T-helper 1 cell treated with Interleukin-12 subunit alpha and Interleukin-12 subunit beta and Interleukin-4 antibody, amounts not matched to agents 30 μg/mL and 1 μg/mL, for 36 hours (primary cell): ENCODE measurements around the gene BNIP2.

Source experiments
- H3K27ac Mint-ChIP-seq: one replicate; pipeline ENCODE4 v1.8.0; 2021; ENCODE audit warnings: mild to moderate bottlenecking, mixed read lengths
- H3K27me3 Mint-ChIP-seq: one replicate; pipeline ENCODE4 v1.8.0; 2021; ENCODE audit warnings: low read depth, mixed read lengths
- H3K36me3 Mint-ChIP-seq: one replicate; pipeline ENCODE4 v1.8.0; 2021; ENCODE audit warnings: low read depth, mixed read lengths
- H3K4me1 Mint-ChIP-seq: one replicate; pipeline ENCODE4 v1.8.0; 2021; ENCODE audit warnings: low read depth, mixed read lengths
- H3K4me3 Mint-ChIP-seq: one replicate; pipeline ENCODE4 v1.8.0; 2021; ENCODE audit warnings: mild to moderate bottlenecking, moderate library complexity, mixed read lengths
- H3K9me3 Mint-ChIP-seq: one replicate; pipeline ENCODE4 v1.8.0; 2021; ENCODE audit warnings: mixed read lengths

Gene BNIP2

GRCh38 chr15:59688782-59689625, at the start of gene BNIP2:
TSS of gene BNIP2 (minus strand) at chr15:59689320. CDS start at chr15:59682457, 6,863 bp downstream.
- no peaks in the 10 kb centered on the region for H3K9me3 Mint-ChIP-seq
- no peaks in the 10 kb centered on the region for H3K27me3 Mint-ChIP-seq
- H3K36me3 Mint-ChIP-seq: peaks cover 20% of the 10 kb centered on the region
- peak within 1 kb of the TSS; percentile 98 for H3K27ac Mint-ChIP-seq
- peak within 1 kb of the TSS; percentile 91 for H3K4me3 Mint-ChIP-seq
- peaks cover 36% of the 10 kb centered on the region for H3K4me1 Mint-ChIP-seq

GRCh38 chr15:59738676-59739075, 49.6 kb upstream of the BNIP2 start:
- peaks cover 3% of the 10 kb centered on the region for H3K9me3 Mint-ChIP-seq
- no peaks in the 10 kb centered on the region for H3K36me3 Mint-ChIP-seq
- no peak overlapping the region for H3K4me3 Mint-ChIP-seq
- H3K4me1 Mint-ChIP-seq: no peaks in the 10 kb centered on the region
- H3K27ac Mint-ChIP-seq: no peak overlapping the region
- H3K27me3 Mint-ChIP-seq: peaks cover 12% of the 10 kb centered on the region

GRCh38 chr15:59736181-59736580, 47.1 kb upstream of the BNIP2 start:
- H3K36me3 Mint-ChIP-seq: no peaks in the 10 kb centered on the region
- H3K4me3 Mint-ChIP-seq: no peak overlapping the region
- H3K27me3 Mint-ChIP-seq: peaks cover 32% of the 10 kb centered on the region
- no peak overlapping the region for H3K27ac Mint-ChIP-seq
- no peaks in the 10 kb centered on the region for H3K4me1 Mint-ChIP-seq
- H3K9me3 Mint-ChIP-seq: no peaks in the 10 kb centered on the region

- no peaks in the 10 kb centered on the region for H3K36me3 Mint-ChIP-seq
- H3K27me3 Mint-ChIP-seq: peaks cover 17% of the 10 kb centered on the region
- no peak overlapping the region for H3K4me3 Mint-ChIP-seq
- no peaks in the 10 kb centered on the region for H3K9me3 Mint-ChIP-seq
- no peaks in the 10 kb centered on the region for H3K4me1 Mint-ChIP-seq
- H3K27ac Mint-ChIP-seq: no peak overlapping the region
Observed at GRCh38 chr15:59725151-59725486, 36.0 kb upstream of the BNIP2 start.

GRCh38 chr15:59723687-59724346, 34.7 kb upstream of the BNIP2 start:
- H3K27ac Mint-ChIP-seq: no peak overlapping the region
- no peak overlapping the region for H3K4me3 Mint-ChIP-seq
- H3K36me3 Mint-ChIP-seq: no peaks in the 10 kb centered on the region
- peaks cover 9% of the 10 kb centered on the region for H3K27me3 Mint-ChIP-seq
- H3K4me1 Mint-ChIP-seq: no peaks in the 10 kb centered on the region
- H3K9me3 Mint-ChIP-seq: no peaks in the 10 kb centered on the region

GRCh38 chr15:59722476-59722875, 33.4 kb upstream of the BNIP2 start:
- Mint-ChIP-seq H3K4me3 (no peak overlapping the region), H3K4me1 (no peaks in the 10 kb centered on the region), H3K27me3 (peaks cover 4% of the 10 kb centered on the region), H3K27ac (no peak overlapping the region), H3K9me3 (no peaks in the 10 kb centered on the region), H3K36me3 (no peaks in the 10 kb centered on the region)

- Mint-ChIP-seq H3K4me3 (no peak overlapping the region), H3K4me1 (no peaks in the 10 kb centered on the region), H3K27ac (no peak overlapping the region), H3K9me3 (no peaks in the 10 kb centered on the region), H3K36me3 (no peaks in the 10 kb centered on the region), H3K27me3 (no peaks in the 10 kb centered on the region)
Observed at GRCh38 chr15:59722037-59722436, 32.9 kb upstream of the BNIP2 start.

- Mint-ChIP-seq H3K27me3 (no peaks in the 10 kb centered on the region), H3K27ac (no peak overlapping the region), H3K36me3 (no peaks in the 10 kb centered on the region), H3K4me3 (no peak overlapping the region), H3K4me1 (no peaks in the 10 kb centered on the region), H3K9me3 (no peaks in the 10 kb centered on the region)
Observed at GRCh38 chr15:59721411-59721810, 32.3 kb upstream of the BNIP2 start.

- H3K4me3 Mint-ChIP-seq: no peak overlapping the region
- H3K4me1 Mint-ChIP-seq: no peaks in the 10 kb centered on the region
- no peaks in the 10 kb centered on the region for H3K36me3 Mint-ChIP-seq
- H3K9me3 Mint-ChIP-seq: no peaks in the 10 kb centered on the region
- H3K27me3 Mint-ChIP-seq: peaks cover 16% of the 10 kb centered on the region
- no peak overlapping the region for H3K27ac Mint-ChIP-seq
Observed at GRCh38 chr15:59713177-59713576, 24.1 kb upstream of the BNIP2 start.

GRCh38 chr15:59711451-59712243, 22.5 kb upstream of the BNIP2 start:
- Mint-ChIP-seq H3K4me3 (no peak overlapping the region), H3K27me3 (peaks cover 21% of the 10 kb centered on the region), H3K9me3 (no peaks in the 10 kb centered on the region), H3K36me3 (no peaks in the 10 kb centered on the region), H3K4me1 (no peaks in the 10 kb centered on the region), H3K27ac (no peak overlapping the region)

- H3K4me1 Mint-ChIP-seq: no peaks in the 10 kb centered on the region
- no peak overlapping the region for H3K4me3 Mint-ChIP-seq
- no peaks in the 10 kb centered on the region for H3K9me3 Mint-ChIP-seq
- peaks cover 35% of the 10 kb centered on the region for H3K27me3 Mint-ChIP-seq
- no peaks in the 10 kb centered on the region for H3K36me3 Mint-ChIP-seq
- no peak overlapping the region for H3K27ac Mint-ChIP-seq
Observed at GRCh38 chr15:59707619-59708018, 18.5 kb upstream of the BNIP2 start.

GRCh38 chr15:59703979-59704796, 15.1 kb upstream of the BNIP2 start:
- no peaks in the 10 kb centered on the region for H3K9me3 Mint-ChIP-seq

GRCh38 chr15:59702351-59702750, 13.2 kb upstream of the BNIP2 start:
- Mint-ChIP-seq H3K9me3 (no peaks in the 10 kb centered on the region), H3K27me3 (peaks cover 45% of the 10 kb centered on the region), H3K36me3 (no peaks in the 10 kb centered on the region), H3K4me1 (no peaks in the 10 kb centered on the region), H3K27ac (no peak overlapping the region), H3K4me3 (no peak overlapping the region)

More at GRCh38 chr15:59703979-59704796, 15.1 kb upstream of the BNIP2 start:
- Mint-ChIP-seq H3K27ac (no peak overlapping the region), H3K4me3 (no peak overlapping the region), H3K27me3 (peaks cover 49% of the 10 kb centered on the region), H3K36me3 (no peaks in the 10 kb centered on the region), H3K4me1 (no peaks in the 10 kb centered on the region)

- Mint-ChIP-seq H3K36me3 (no peaks in the 10 kb centered on the region), H3K27me3 (peaks cover 42% of the 10 kb centered on the region), H3K4me3 (no peak overlapping the region), H3K27ac (no peak overlapping the region), H3K4me1 (no peaks in the 10 kb centered on the region), H3K9me3 (no peaks in the 10 kb centered on the region)
Observed at GRCh38 chr15:59701880-59702279, 12.8 kb upstream of the BNIP2 start.
